H1 (cell line): Measurements from ENCODE around the gene CFAP97. TPM values are rescaled to one million over a fixed set of nuclear protein-coding genes. Genes with fewer than 3 reads are reported as not detected.

Experiments used
- CTCF ChIA-PET: fragments of 300-600 bp; sonication (Branson Sonifier 250); formaldehyde crosslinking; loops from one replicate; lab custom pipeline; 2021; ENCODE audit not compliant: partially characterized antibody; lab: Charles Lee
- POLR2A ChIA-PET: fragments of 300-600 bp; sonication (Branson Sonifier 250); formaldehyde crosslinking; loops from one replicate; lab custom pipeline; 2021; ENCODE audit warnings: inconsistent platforms; ENCODE audit not compliant: partially characterized antibody; lab: Charles Lee
- DNase-seq, 2 experiments: peaks; one replicate each; pipeline versions ENCODE4 v3.0.0 to v3.0.0-alpha.2; 2010 to 2022; ENCODE audit warnings: low spot score in 2 of 2, low read depth in 1 of 2, mixed read lengths in 1 of 2
- FAIRE-seq: peaks from 2 replicates; lab custom pipeline; 2011; peaks lifted over from hg19 to GRCh38; lab: Jason Lieb, UNC
- H2AFZ ChIP-seq: 2 replicates; pipeline ENCODE4 v1.8.1; 2012; ENCODE audit warnings: low read length, inconsistent platforms
- H2AK5ac ChIP-seq: 2 replicates; pipeline ENCODE4 v1.6.1; 2013; ENCODE audit warnings: low read depth, low read length
- H2BK120ac ChIP-seq: replicated peaks from 2 replicates; pipeline ENCODE3; 2013; ENCODE audit warnings: low read depth, low read length, inconsistent platforms
- H2BK12ac ChIP-seq: 2 replicates; pipeline ENCODE4 v1.6.1; 2013; ENCODE audit warnings: low read depth, low read length
- H2BK15ac ChIP-seq: 2 replicates; pipeline ENCODE4 v1.6.1; 2013; ENCODE audit warnings: low read length
- H2BK20ac ChIP-seq: 2 replicates; pipeline ENCODE4 v1.6.1; 2013; ENCODE audit warnings: low read length
- H2BK5ac ChIP-seq: 2 replicates; pipeline ENCODE4 v1.6.1; 2013; ENCODE audit warnings: low read depth, low read length
- H3K14ac ChIP-seq: 2 replicates; pipeline ENCODE4 v1.6.1; 2013; ENCODE audit warnings: inconsistent platforms; ENCODE audit not compliant: insufficient read length
- H3K18ac ChIP-seq: 2 replicates; pipeline ENCODE4 v1.6.1; 2013; ENCODE audit warnings: low read length; ENCODE audit errors: extremely low read depth
- H3K23ac ChIP-seq: 2 replicates; pipeline ENCODE4 v1.6.1; 2013; ENCODE audit warnings: inconsistent platforms; ENCODE audit not compliant: insufficient read length
- H3K23me2 ChIP-seq: 2 replicates; pipeline ENCODE4 v1.6.1; 2013; ENCODE audit warnings: low read depth, low read length
- H3K27ac ChIP-seq: 2 replicates; pipeline ENCODE4 v1.6.1; 2011; ENCODE audit warnings: low read depth, low read length, inconsistent platforms
- H3K27me3 ChIP-seq, 4 experiments: replicated peaks in 1 of 4; 1 replicate in 1 of 4; 2 replicates in 3 of 4; pipeline versions ENCODE4 v1.6.1 to v1.8.1; 2011 to 2013; ENCODE audit warnings: low read length in 3 of 4, mild to moderate bottlenecking in 3 of 4, inconsistent platforms in 2 of 4, mixed read lengths in 2 of 4, moderate library complexity in 1 of 4; ENCODE audit not compliant: control insufficient read depth in 3 of 4, insufficient read depth in 3 of 4; ENCODE audit errors: extremely low read depth in 1 of 4
- H3K36me3 ChIP-seq, 4 experiments: 2 replicates each; pipeline versions ENCODE4 v1.6.1 to v1.8.1; 2011 to 2013; ENCODE audit warnings: mild to moderate bottlenecking in 4 of 4, low read length in 3 of 4, moderate library complexity in 2 of 4, control low read depth in 1 of 4, inconsistent platforms in 1 of 4; ENCODE audit not compliant: insufficient read depth in 4 of 4, control insufficient read depth in 2 of 4
- H3K4ac ChIP-seq: replicated peaks from 2 replicates; pipeline ENCODE3; 2013; ENCODE audit warnings: low read length, low read depth, mixed read lengths, inconsistent platforms; ENCODE audit not compliant: insufficient read length
- H3K4me1 ChIP-seq, 4 experiments: replicated peaks in 1 of 4; 1 replicate in 1 of 4; 2 replicates in 3 of 4; pipeline versions ENCODE4 v1.6.1 to v1.8.1; 2011 to 2013; ENCODE audit warnings: low read length in 3 of 4, inconsistent platforms in 2 of 4, mixed read lengths in 1 of 4; ENCODE audit not compliant: insufficient read depth in 4 of 4, control insufficient read depth in 3 of 4
- H3K4me2 ChIP-seq, 2 experiments: 2 replicates each; pipeline versions ENCODE4 v1.6.1 to v1.8.1; 2011 to 2013; ENCODE audit warnings: low read depth in 2 of 2, low read length in 2 of 2, control low read depth in 1 of 2, inconsistent platforms in 1 of 2, mild to moderate bottlenecking in 1 of 2; ENCODE audit not compliant: insufficient read depth in 1 of 2
- H3K4me3 ChIP-seq, 4 experiments: fragments of 200-600, 300-600 bp in 1 of 4; sonication (generic), shearing (Covaris generic), sonication (Bioruptor Twin) in 1 of 4; 2 replicates each; pipeline versions ENCODE4 v1.5.1 to v1.8.1; 2011 to 2016; ENCODE audit warnings: low read length in 4 of 4, low read depth in 3 of 4, control low read depth in 2 of 4, inconsistent platforms in 2 of 4, mild to moderate bottlenecking in 2 of 4, mixed read lengths in 1 of 4, moderate library complexity in 1 of 4; ENCODE audit not compliant: insufficient read depth in 2 of 4; ENCODE audit errors: extremely low read depth in 1 of 4
- H3K56ac ChIP-seq: replicated peaks from 2 replicates; pipeline ENCODE3; 2013; ENCODE audit warnings: low read depth, mild to moderate bottlenecking, mixed read lengths, low read length, inconsistent platforms; ENCODE audit not compliant: insufficient read length
- H3K79me1 ChIP-seq: 2 replicates; pipeline ENCODE4 v1.6.1; 2013; ENCODE audit warnings: low read depth, low read length, control low read depth
- H3K79me2 ChIP-seq, 2 experiments: 2 replicates each; pipeline versions ENCODE4 v1.6.1 to v1.8.1; 2012 to 2013; ENCODE audit warnings: low read length in 2 of 2, mild to moderate bottlenecking in 2 of 2, inconsistent platforms in 1 of 2; ENCODE audit not compliant: insufficient read depth in 2 of 2, control insufficient read depth in 1 of 2
- H3K9ac ChIP-seq, 4 experiments: replicated peaks in 1 of 4; 1 replicate in 1 of 4; 2 replicates in 3 of 4; pipeline versions ENCODE4 v1.6.1 to v1.8.1; 2011 to 2013; ENCODE audit warnings: low read depth in 3 of 4, low read length in 3 of 4, control low read depth in 2 of 4, mild to moderate bottlenecking in 2 of 4, moderate library complexity in 2 of 4, inconsistent platforms in 1 of 4; ENCODE audit errors: extremely low read depth in 1 of 4
- H3K9me3 ChIP-seq, 2 experiments: 2 replicates each; pipeline versions ENCODE4 v1.6.1 to v1.8.1; 2012 to 2013; ENCODE audit warnings: mild to moderate bottlenecking in 2 of 2, moderate library complexity in 2 of 2, control low read depth in 1 of 2, inconsistent platforms in 1 of 2, low read depth in 1 of 2, low read length in 1 of 2, mixed read lengths in 1 of 2; ENCODE audit not compliant: insufficient read depth in 2 of 2
- H4K20me1 ChIP-seq, 2 experiments: replicated peaks in 1 of 2; 2 replicates each; pipeline versions ENCODE3 to v1.8.1; 2011 to 2013; ENCODE audit warnings: inconsistent platforms in 2 of 2, low read length in 2 of 2, mild to moderate bottlenecking in 1 of 2; ENCODE audit not compliant: insufficient read depth in 2 of 2, control insufficient read depth in 1 of 2
- H4K5ac ChIP-seq: 2 replicates; pipeline ENCODE4 v1.6.1; 2013; ENCODE audit warnings: low read length, low read depth, mixed read lengths, inconsistent platforms; ENCODE audit not compliant: insufficient read length
- H4K8ac ChIP-seq: 2 replicates; pipeline ENCODE4 v1.8.0; 2013; ENCODE audit warnings: mild to moderate bottlenecking, moderate library complexity, low read length, inconsistent platforms; ENCODE audit not compliant: insufficient read depth; ENCODE audit errors: extremely low read depth
- H4K91ac ChIP-seq: replicated peaks from 2 replicates; pipeline ENCODE3; 2013; ENCODE audit warnings: low read length, mixed read lengths, inconsistent platforms; ENCODE audit not compliant: insufficient read length
- BACH1 ChIP-seq: IDR thresholded peaks from 2 replicates; pipeline ENCODE4 v1.6.1; 2012; ENCODE audit warnings: low read length, improper control_type of control experiment
- BCL11A ChIP-seq, 2 experiments: IDR thresholded peaks; one replicate each; pipeline ENCODE4 v1.6.1; 2011; ENCODE audit warnings: low read depth in 2 of 2, low read length in 2 of 2, mild to moderate bottlenecking in 2 of 2
- BRCA1 ChIP-seq: IDR thresholded peaks from 2 replicates; pipeline ENCODE4 v1.6.1; 2012; ENCODE audit warnings: low read depth, low read length, improper control_type of control experiment
- CHD2 ChIP-seq: IDR thresholded peaks from 2 replicates; pipeline ENCODE4 v1.6.1; 2012; ENCODE audit warnings: low read length, improper control_type of control experiment
- CREB1 ChIP-seq: IDR thresholded peaks from 2 replicates; pipeline ENCODE4 v1.6.1; 2012; ENCODE audit warnings: inconsistent platforms
- CTBP2 ChIP-seq: IDR thresholded peaks from 2 replicates; pipeline ENCODE4 v1.7.0; 2011; ENCODE audit warnings: borderline replicate concordance, mild to moderate bottlenecking, moderate library complexity, mixed read lengths, low read length; ENCODE audit not compliant: insufficient read depth, insufficient read length
- JUN ChIP-seq: IDR thresholded peaks from 2 replicates; pipeline ENCODE4 v1.6.1; 2011; ENCODE audit warnings: low read depth, mild to moderate bottlenecking, improper control_type of control experiment, low read length
- NANOG ChIP-seq: IDR thresholded peaks from 2 replicates; pipeline ENCODE4 v1.6.1; 2011; ENCODE audit warnings: low read length, low read depth, mild to moderate bottlenecking, inconsistent platforms; ENCODE audit not compliant: insufficient read depth, poor library complexity, severe bottlenecking
- POLR2A ChIP-seq, 2 experiments: IDR thresholded peaks; 1 replicate in 1 of 2; 2 replicates in 1 of 2; pipeline ENCODE4 v1.6.1; 2011; ENCODE audit warnings: low read depth in 2 of 2, low read length in 2 of 2, mild to moderate bottlenecking in 2 of 2; ENCODE audit errors: control extremely low read depth in 1 of 2
- SIX5 ChIP-seq: IDR thresholded peaks from 2 replicates; pipeline ENCODE4 v1.6.1; 2011; ENCODE audit warnings: mild to moderate bottlenecking, low read depth, low read length
- polyA plus RNA-seq, 7 experiments: library from polyadenylated mRNA; depleted of rRNA in 3 of 7; stranded (reverse) in 5 of 7; unstranded in 2 of 7; fragments of >200 nt in 5 of 7; fragments of 200-250 nt in 2 of 7; gene quantifications; 1 replicate in 5 of 7; 2 replicates in 1 of 7; 4 replicates in 1 of 7; pipeline versions ENCODE4 v1.2.1 to v1.2.3, GENCODE V29; 2011 to 2013; ENCODE audit warnings: missing spikeins in 2 of 7, mixed read lengths in 2 of 7
- total RNA-seq: library from RNA; stranded (reverse); fragmentation: NEBNext Ultra II Directional; extraction: Animal tissue kit (Norgen Biotek cat#: 25700); gene quantifications from 2 replicates; pipeline ENCODE4 v1.2.1, GENCODE V29; 2021

The CFAP97 gene
- total and polyA plus RNA-seq, 2 of the 8 experiments (the other 6 are each of a cell fraction or from before 2014, with no cell fraction given), result 9.2 to 40.4 TPM

GRCh38 chr4:185224597-185224996, 20.8 kb upstream of the CFAP97 start:
- Histone ChIP-seq H2BK15ac (no peak overlapping the region), H3K27me3 (no peaks in the 10 kb centered on the region), H3K18ac (no peak overlapping the region), H3K9me3 (no peaks in the 10 kb centered on the region), H2BK120ac (no peak overlapping the region), H4K91ac (no peak overlapping the region), H3K4me1 (peaks cover 0 to 3% (median 0%) of the 10 kb centered on the region in 4 experiments; a peak in 3 of 7 replicates), H3K4ac (no peak overlapping the region), H3K14ac (no peak overlapping the region), H3K79me2 (peaks cover 0 to 42% of the 10 kb centered on the region in 2 experiments; a peak in 3 of 4 replicates), H4K8ac (no peak overlapping the region), H2BK20ac (no peak overlapping the region), H4K5ac (no peak overlapping the region), H3K4me2 (no peak overlapping the region), H3K36me3 (no peaks in the 10 kb centered on the region; a peak in 1 of 8 replicates), H3K56ac (no peak overlapping the region), H2BK12ac (no peak overlapping the region), H3K27ac (no peak overlapping the region), H3K23me2 (no peaks in the 10 kb centered on the region), H2BK5ac (no peak overlapping the region), H2AK5ac (no peak overlapping the region), H3K4me3 (no peak overlapping the region), H3K9ac (no peak overlapping the region), H3K79me1 (peaks cover 12% of the 10 kb centered on the region; the same call in 1 of the 2 replicates), H3K23ac (no peak overlapping the region), H4K20me1 (peaks cover 4 to 7% of the 10 kb centered on the region in 2 experiments), H2AFZ (no peak overlapping the region)
- POLR2A ChIA-PET, result no interaction called here
- DNase-seq, result no peak
- no peak for FAIRE-seq
- CTCF ChIA-PET, result interaction anchor here (0.8 to 1.0 kb wide), 2 partner anchors 72 to 90 kb away, joined by 3 read pairs; no protein-coding TSS in a partner anchor
- TF ChIP-seq SIX5 (no peak), NANOG (no peak), BRCA1 (no peak), CTBP2 (no peak), BCL11A (IDR thresholded peaks at IDR 0.05; ENCODE audit: low read depth in 2 of 2, low read length in 2 of 2) (no peak), CREB1 (no peak), CHD2 (no peak), JUN (no peak), BACH1 (no peak), POLR2A (IDR thresholded peaks at IDR 0.05; ENCODE audit: control extremely low read depth in 1 of 2, low read depth in 2 of 2, low read length in 2 of 2) (no peak)
